T-helper 9 cell (primary cell): ENCODE data around the gene BEND6.
"Not testable (repeated sequence)": the region's sequence is repeated elsewhere in the genome, so short reads cannot be mapped to it uniquely, and the experiment has no call there.

Source experiments
- DNase-seq: peaks from one replicate; pipeline ENCODE4 v3.0.0-alpha.2; 2020

The BEND6 gene

GRCh38 chr6:57044061-57044460, 89.2 kb downstream of the BEND6 start:
- DNase-seq, result not testable (repeated sequence)

- DNase-seq, result no peak
Observed at GRCh38 chr6:57044568-57044967, 89.7 kb downstream of the BEND6 start.

GRCh38 chr6:57046332-57047256, 91.7 kb downstream of the BEND6 start, which contains the start of gene KIAA1586:
KIAA1586 (plus strand) TSS chr6:57046693; CDS start chr6:57046756, 63 bp downstream.
- DNase-seq, result peak; percentile 63

DNA sequence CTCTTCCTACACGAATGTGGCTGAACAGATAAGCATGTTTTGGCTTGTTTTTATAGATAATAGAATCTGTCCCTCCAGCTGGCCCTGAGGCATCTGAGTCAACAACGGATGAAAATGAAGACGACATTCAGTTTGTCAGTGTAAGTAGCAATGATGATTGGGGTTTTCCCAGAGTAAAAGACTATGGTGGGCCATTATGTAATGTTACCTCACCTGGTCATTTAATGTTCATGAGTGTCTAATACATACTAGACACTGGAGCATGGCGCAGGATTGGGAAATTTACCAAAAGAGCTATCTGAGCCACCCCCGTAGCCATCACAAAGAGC, 92.3 kb downstream of the BEND6 start:
- DNase-seq, result not testable (repeated sequence)

- DNase-seq, result not testable (repeated sequence)
Observed at GRCh38 chr6:57047859-57048258, 93.0 kb downstream of the BEND6 start.

DNA sequence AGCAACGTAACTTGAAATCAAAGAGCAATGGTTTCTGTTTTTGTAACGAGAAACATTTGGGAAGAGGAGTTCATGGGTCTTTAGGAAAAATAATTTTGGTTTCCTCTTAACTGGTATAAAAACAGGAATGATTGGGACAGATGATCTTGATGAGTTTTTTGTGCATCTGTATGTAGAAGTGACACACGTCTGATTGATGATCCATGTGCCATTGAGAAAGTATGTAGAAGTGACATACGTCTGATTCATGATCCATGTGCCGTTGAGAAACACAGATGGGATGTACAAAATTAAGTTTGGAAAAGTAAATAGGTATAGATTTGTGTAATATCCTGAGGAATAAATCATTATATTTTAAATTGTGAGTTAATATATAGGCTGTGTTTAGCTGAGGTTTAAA, 93.7 kb downstream of the BEND6 start:
- DNase-seq, result no peak

- no peak for DNase-seq
Observed at GRCh38 chr6:57063847-57064246, 108.9 kb downstream of the BEND6 start.

DNA sequence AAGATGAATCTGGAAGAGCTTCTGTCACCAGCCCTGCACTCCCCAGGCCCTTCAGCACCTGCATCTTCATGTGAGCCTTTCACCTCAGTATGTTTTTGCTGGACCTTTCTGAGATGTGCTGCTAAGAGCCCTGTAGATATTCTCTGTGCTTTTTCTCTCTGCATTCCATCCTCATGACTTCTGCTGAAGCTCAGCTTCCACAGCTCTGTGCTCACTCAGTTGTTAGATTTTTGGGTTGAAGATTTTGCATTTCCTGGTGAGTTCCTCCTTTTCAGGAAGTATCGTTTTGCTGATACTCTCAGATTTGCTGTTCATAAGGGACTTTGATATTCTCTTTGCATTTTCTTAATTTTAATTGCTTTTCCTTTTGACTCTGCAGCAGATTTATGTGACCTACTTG, 109.9 kb downstream of the BEND6 start:
- DNase-seq, result no peak

- DNase-seq, result no peak
Observed at GRCh38 chr6:57068061-57068460, 113.2 kb downstream of the BEND6 start.

GRCh38 chr6:57069228-57069627, 114.3 kb downstream of the BEND6 start:
- no peak for DNase-seq

DNA sequence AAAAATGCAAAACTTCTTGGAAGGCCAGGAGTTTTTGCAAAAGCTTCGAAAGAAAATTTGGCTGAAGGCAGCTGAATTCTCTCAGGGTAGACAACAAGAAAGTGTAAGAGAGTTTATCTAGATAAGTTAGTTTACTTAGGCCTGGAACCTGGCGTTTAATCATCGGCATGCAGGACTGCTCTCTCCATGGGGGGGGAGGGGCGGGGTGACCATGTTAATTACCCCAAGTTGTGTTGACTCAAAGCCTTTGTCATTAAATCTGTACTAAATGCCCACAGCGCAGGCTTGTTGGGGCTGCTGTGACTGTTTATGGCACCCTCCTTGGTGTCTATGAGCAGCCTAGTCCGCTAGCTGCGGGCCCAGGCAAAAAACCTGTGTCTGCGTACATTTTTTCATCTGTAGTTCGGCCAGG, 115.0 kb downstream of the BEND6 start:
- no peak for DNase-seq

DNA sequence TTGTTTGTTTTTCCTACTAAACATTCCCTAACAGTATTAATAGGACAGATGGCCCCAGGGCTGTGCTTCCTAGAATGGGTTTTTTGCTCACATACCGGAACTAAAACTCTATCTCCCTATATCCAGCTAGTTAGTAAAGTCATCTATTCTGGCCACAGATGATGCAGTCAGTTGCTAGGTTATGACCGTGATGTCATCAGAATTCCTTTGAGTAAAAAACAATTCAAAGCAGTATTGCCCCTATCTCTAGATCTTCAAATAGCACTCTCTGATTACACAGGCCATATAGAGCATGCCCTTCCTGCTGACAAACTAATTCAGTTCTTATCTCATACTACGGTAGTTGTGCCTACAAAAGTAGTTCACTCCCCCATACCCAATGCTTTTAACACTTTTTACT, 117.2 kb downstream of the BEND6 start:
- DNase-seq, result no peak

DNA sequence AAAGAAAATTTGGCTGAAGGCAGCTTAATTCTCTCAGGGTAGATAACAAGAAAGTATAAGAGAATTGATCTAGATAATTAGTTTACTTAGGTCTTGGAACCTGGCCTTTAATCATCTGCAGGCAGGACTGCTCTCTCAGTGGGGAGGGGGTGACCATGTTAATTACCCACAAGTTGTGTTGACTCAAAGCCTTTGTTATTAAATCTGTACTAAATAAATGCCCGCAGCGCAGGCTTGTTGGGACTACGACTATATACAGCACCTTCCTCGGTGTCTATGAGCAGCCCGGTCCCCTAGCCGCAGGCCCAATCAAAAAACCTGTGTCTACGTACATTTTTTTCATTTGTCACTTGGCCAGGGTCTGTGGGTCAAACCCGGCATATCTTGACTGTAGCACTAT, 119.5 kb downstream of the BEND6 start:
- no peak for DNase-seq

- DNase-seq, result no peak
Observed at GRCh38 chr6:57075092-57075491, 120.2 kb downstream of the BEND6 start.
